Upper lobe of left lung (tissue), 6 donors: ENCODE data around the gene ANKS3. TPM values are rescaled to one million over a fixed set of nuclear protein-coding genes. Genes with fewer than 3 reads are reported as not detected.
A peak's percentile ranks its signal among the peaks of the same experiment; 100 is the strongest.

Experiments
- ATAC-seq, 2 donors: fragments of 200-7000 bp; cut with Tn5 transposase; one replicate each; pipeline ENCODE4 v1.9.1; 2022; ENCODE audit warnings: mild to moderate bottlenecking in 2 of 2, moderate library complexity in 2 of 2; ENCODE audit not compliant: low FRiP score in 2 of 2
- DNase-seq, 2 donors: peaks; one replicate each; pipeline ENCODE4 v3.0.0-alpha.2; 2019 to 2020
- H3K27ac ChIP-seq, 4 donors: fragments of 200-600 bp; sonication (generic); one replicate each; pipeline ENCODE4 v1.5.1; 2016 to 2019
- H3K27me3 ChIP-seq, 4 donors: fragments of 200-600 bp; sonication (generic); one replicate each; pipeline ENCODE4 v1.5.1; 2017 to 2019
- H3K36me3 ChIP-seq, 4 donors: fragments of 200-600 bp; sonication (generic); one replicate each; pipeline ENCODE4 v1.5.1; 2016 to 2019
- H3K4me1 ChIP-seq, 4 donors: fragments of 200-600 bp; sonication (generic); one replicate each; pipeline ENCODE4 v1.5.1; 2018 to 2019
- H3K4me3 ChIP-seq, 4 donors: fragments of 200-600 bp; sonication (generic); one replicate each; pipeline ENCODE4 v1.5.1; 2017 to 2019; ENCODE audit warnings: mild to moderate bottlenecking in 2 of 4, moderate library complexity in 1 of 4
- H3K9me3 ChIP-seq, 4 donors: fragments of 200-600 bp; sonication (generic); one replicate each; pipeline ENCODE4 v1.5.1; 2018 to 2019
- CTCF ChIP-seq, 6 experiments: fragments of 450-650 bp in 4 of 6; fragments of 200-600 bp in 2 of 6; sonication (generic) in 2 of 6; IDR thresholded peaks; one replicate each; pipeline ENCODE4 v1.5.1; 2016 to 2019; ENCODE audit warnings: antibody characterized with exemption in 6 of 6
- EP300 ChIP-seq, 4 donors: sonication (generic); formaldehyde crosslinking; IDR thresholded peaks; one replicate each; pipeline ENCODE4 v1.5.1; 2017; ENCODE audit warnings: antibody characterized with exemption in 4 of 4, control low read depth in 2 of 4
- POLR2A ChIP-seq, 4 donors: fragments of 450-650 bp; IDR thresholded peaks; one replicate each; pipeline ENCODE4 v1.5.1; 2016 to 2017; ENCODE audit warnings: antibody characterized with exemption in 4 of 4, mild to moderate bottlenecking in 2 of 4
- POLR2AphosphoS5 ChIP-seq, 2 donors: sonication (generic); formaldehyde crosslinking; IDR thresholded peaks; one replicate each; pipeline ENCODE4 v1.5.1; 2017; ENCODE audit warnings: antibody characterized with exemption in 2 of 2
- WGBS, 2 donors: methylation state at CpG; one replicate each; pipeline ENCODE4 v1.1.5; 2017 to 2018; 5-methylcytosine and 5-hydroxymethylcytosine counted together
- total RNA-seq, 6 donors: library from RNA; depleted of rRNA in 4 of 6; stranded (reverse); fragments of >200 nt in 4 of 6; gene quantifications; one replicate each; pipeline versions ENCODE4 v1.1.0 to v1.2.1, GENCODE V29; 2016 to 2021
- donor health status: DM: no; HTN: no; CAD: no; lungs with moderate emphysema.
- donor health status: DM: no; HTN: yes; CAD: no; lungs with severe emphysema.

ANKS3 gene
- total RNA-seq, 6 donors from 2014 or later, result 17.9 to 67.1 (median 20.0) TPM

- Histone ChIP-seq H3K4me1 (peaks cover 17 to 30% (median 21%) of the 10 kb centered on the region in 4 donors), H3K36me3 (peaks cover 12 to 63% (median 47%) of the 10 kb centered on the region in 4 donors), H3K4me3 (no peak overlapping the region), H3K9me3 (no peaks in the 10 kb centered on the region), H3K27me3 (no peaks in the 10 kb centered on the region), H3K27ac (no peak overlapping the region)
- DNase-seq (peak in 1 of 2 donors; percentile 68), ATAC-seq (no peak)
- WGBS, 2 donors, result 76 to 79% methylated on average over 14 to 19 of the region's 19 CpGs
- TF ChIP-seq POLR2A (IDR thresholded peaks at IDR 0.05), result no peak
- TF ChIP-seq EP300 (IDR thresholded peaks at IDR 0.05), result no peak
- TF ChIP-seq CTCF (IDR thresholded peaks at IDR 0.05), result no peak
- no peak for TF ChIP-seq POLR2AphosphoS5 (IDR thresholded peaks at IDR 0.05)
Measured at GRCh38 chr16:4696172-4696904, 37.7 kb downstream of the ANKS3 start.

GRCh38 chr16:4695473-4696171, 38.4 kb downstream of the ANKS3 start:
- TF ChIP-seq POLR2A (IDR thresholded peaks at IDR 0.05) (no peak), EP300 (IDR thresholded peaks at IDR 0.05) (no peak), CTCF (IDR thresholded peaks at IDR 0.05) (no peak), POLR2AphosphoS5 (IDR thresholded peaks at IDR 0.05) (no peak)
- H3K4me3 ChIP-seq, result no peak overlapping the region
- DNase-seq (no peak), ATAC-seq (no peak)
- peaks cover 12 to 56% (median 41%) of the 10 kb centered on the region in 4 donors for H3K36me3 ChIP-seq
- 68 to 74% methylated on average over 8 to 10 of the region's 12 CpGs for WGBS, 2 donors
- H3K4me1 ChIP-seq, result peaks cover 17 to 34% (median 21%) of the 10 kb centered on the region in 4 donors
- no peaks in the 10 kb centered on the region for H3K27me3 ChIP-seq
- peak overlapping the region in 2 of 4 donors; percentile 86 to 91 for H3K27ac ChIP-seq
- H3K9me3 ChIP-seq, result no peaks in the 10 kb centered on the region

- Histone ChIP-seq H3K4me1 (peaks cover 17 to 35% (median 21%) of the 10 kb centered on the region in 4 donors), H3K27me3 (no peaks in the 10 kb centered on the region), H3K9me3 (no peaks in the 10 kb centered on the region), H3K36me3 (peaks cover 12 to 54% (median 35%) of the 10 kb centered on the region in 4 donors), H3K27ac (peak overlapping the region; percentile 86 to 91 (median 88)), H3K4me3 (peak overlapping the region in 3 of 4 donors; percentile 96 to 100 (median 100))
- TF ChIP-seq CTCF (IDR thresholded peaks at IDR 0.05) (no peak), POLR2A (IDR thresholded peaks at IDR 0.05) (no peak)
- WGBS, 2 donors, result 20 to 57% methylated on average over 1 to 23 of the region's 26 CpGs
- no peak for DNase-seq
- ATAC-seq, result no peak
Measured at GRCh38 chr16:4694642-4695451, 39.2 kb downstream of the ANKS3 start.

- TF ChIP-seq EP300 (IDR thresholded peaks at IDR 0.05) (no peak), CTCF (IDR thresholded peaks at IDR 0.05) (no peak), POLR2A (IDR thresholded peaks at IDR 0.05) (no peak), POLR2AphosphoS5 (IDR thresholded peaks at IDR 0.05) (no peak)
- ATAC-seq (peak in 1 of 2 donors; percentile 61), DNase-seq (peak; percentile 50 to 93)
- Histone ChIP-seq H3K27ac (peak overlapping the region; percentile 86 to 91 (median 88)), H3K9me3 (no peaks in the 10 kb centered on the region), H3K4me3 (peak overlapping the region; percentile 71 to 100 (median 98)), H3K36me3 (peaks cover 8 to 52% (median 36%) of the 10 kb centered on the region in 4 donors), H3K4me1 (peaks cover 17 to 35% (median 21%) of the 10 kb centered on the region in 4 donors), H3K27me3 (no peaks in the 10 kb centered on the region)
- 0 to 1% methylated on average over 2 to 12 of the region's 54 CpGs for WGBS, 2 donors
Measured at GRCh38 chr16:4693956-4694641, 40.0 kb downstream of the ANKS3 start.
